Chondrocyte (in vitro differentiated cells): ENCODE measurements around the gene DLG4. TPM values are rescaled to one million over a fixed set of nuclear protein-coding genes. Genes with fewer than 3 reads are reported as not detected.

Source experiments
- DNase-seq: peaks from one replicate; pipeline ENCODE4 v3.0.0; 2021; ENCODE audit warnings: mixed read lengths, low spot score
- H3K27ac Mint-ChIP-seq: one replicate; pipeline ENCODE4 v1.8.0; 2021; ENCODE audit warnings: mild to moderate bottlenecking, moderate library complexity, mixed read lengths; ENCODE audit not compliant: unreplicated experiment
- H3K27me3 Mint-ChIP-seq: 2 replicates; pipeline ENCODE4 v1.8.0; 2021; ENCODE audit warnings: low read depth, mixed read lengths
- H3K36me3 Mint-ChIP-seq: 2 replicates; pipeline ENCODE4 v1.8.0; 2021; ENCODE audit warnings: low read depth, mixed read lengths
- H3K4me1 Mint-ChIP-seq: 2 replicates; pipeline ENCODE4 v1.8.0; 2021; ENCODE audit warnings: low read depth, mild to moderate bottlenecking, mixed read lengths
- H3K4me3 Mint-ChIP-seq: one replicate; pipeline ENCODE4 v1.8.0; 2021; ENCODE audit warnings: mild to moderate bottlenecking, moderate library complexity, mixed read lengths; ENCODE audit not compliant: unreplicated experiment
- H3K9me3 Mint-ChIP-seq: 2 replicates; pipeline ENCODE4 v1.8.0; 2021; ENCODE audit warnings: low read depth, mixed read lengths
- CTCF ChIP-seq: fragments of 200-600 bp; sonication (generic); IDR thresholded peaks from 2 replicates; pipeline ENCODE4 v1.5.0; 2021; ENCODE audit warnings: antibody characterized with exemption, mild to moderate bottlenecking, moderate library complexity
- total RNA-seq: library from RNA; stranded (reverse); gene quantifications from 3 replicates; pipeline ENCODE4 v1.2.1, GENCODE V29; 2021

Gene DLG4
- total RNA-seq, 1 donor from 2014 or later = 28.3 TPM

DNA sequence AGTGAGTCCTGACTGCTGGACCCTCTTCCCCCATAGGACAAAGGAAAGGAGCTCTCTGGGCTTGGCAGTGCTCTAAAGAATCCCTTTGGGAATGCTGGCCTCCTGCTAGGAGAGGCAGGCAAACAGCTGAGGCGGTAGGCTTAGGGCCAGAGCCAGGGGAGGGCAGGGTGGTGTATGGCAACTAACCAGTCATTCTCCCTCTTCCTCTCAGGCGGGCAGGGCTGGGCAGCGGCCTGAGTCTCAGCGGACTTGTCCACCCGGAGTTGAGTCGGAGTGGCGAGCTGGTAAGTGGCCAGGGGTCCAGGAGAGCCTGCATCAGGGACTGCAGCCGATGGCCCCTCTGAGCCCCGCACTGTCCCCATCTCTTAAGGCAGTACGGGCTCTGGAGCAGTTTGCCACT is 4.5 kb upstream of the DLG4 start:
- no peak for DNase-seq
- Mint-ChIP-seq H3K4me3 (no peak overlapping the region), H3K9me3 (no peaks in the 10 kb centered on the region), H3K27ac (peak overlapping the region; percentile 83), H3K4me1 (peaks cover 50% of the 10 kb centered on the region), H3K27me3 (no peaks in the 10 kb centered on the region), H3K36me3 (peaks cover 25% of the 10 kb centered on the region)
- no peak for TF ChIP-seq CTCF

DNA sequence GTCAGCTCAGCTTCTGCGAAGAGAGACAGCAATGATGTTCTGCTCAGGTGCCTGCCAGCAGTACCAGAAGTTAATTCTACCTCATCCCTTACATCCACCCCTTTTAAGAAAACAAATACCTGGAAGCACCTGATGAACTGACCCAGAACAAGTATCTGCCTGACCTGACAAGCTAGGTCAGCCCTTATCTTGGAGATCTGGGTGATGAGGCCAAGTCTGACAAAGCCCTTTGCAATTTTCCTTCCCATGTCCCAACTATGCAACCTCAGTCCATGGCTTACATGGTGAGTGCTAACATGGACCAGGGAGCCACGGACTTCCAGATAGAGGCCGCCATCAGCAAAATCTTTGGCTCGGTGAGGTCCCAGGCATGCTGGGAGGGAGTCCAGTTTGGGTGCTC is 3.7 kb upstream of the DLG4 start:
- Mint-ChIP-seq H3K36me3 (peaks cover 20% of the 10 kb centered on the region), H3K9me3 (no peaks in the 10 kb centered on the region), H3K27me3 (no peaks in the 10 kb centered on the region), H3K4me3 (no peak overlapping the region), H3K4me1 (peaks cover 56% of the 10 kb centered on the region), H3K27ac (peak overlapping the region; percentile 71)
- TF ChIP-seq CTCF = no peak
- no peak for DNase-seq

- no peak for DNase-seq
- H3K4me1 Mint-ChIP-seq = peaks cover 57% of the 10 kb centered on the region
- no peaks in the 10 kb centered on the region for H3K27me3 Mint-ChIP-seq
- H3K36me3 Mint-ChIP-seq = peaks cover 16% of the 10 kb centered on the region
- no peaks in the 10 kb centered on the region for H3K9me3 Mint-ChIP-seq
- H3K4me3 Mint-ChIP-seq = no peak overlapping the region
- H3K27ac Mint-ChIP-seq = peak overlapping the region; percentile 32
- TF ChIP-seq CTCF = no peak
Measured at GRCh38 chr17:7222972-7223292, 3.3 kb upstream of the DLG4 start.

DNA sequence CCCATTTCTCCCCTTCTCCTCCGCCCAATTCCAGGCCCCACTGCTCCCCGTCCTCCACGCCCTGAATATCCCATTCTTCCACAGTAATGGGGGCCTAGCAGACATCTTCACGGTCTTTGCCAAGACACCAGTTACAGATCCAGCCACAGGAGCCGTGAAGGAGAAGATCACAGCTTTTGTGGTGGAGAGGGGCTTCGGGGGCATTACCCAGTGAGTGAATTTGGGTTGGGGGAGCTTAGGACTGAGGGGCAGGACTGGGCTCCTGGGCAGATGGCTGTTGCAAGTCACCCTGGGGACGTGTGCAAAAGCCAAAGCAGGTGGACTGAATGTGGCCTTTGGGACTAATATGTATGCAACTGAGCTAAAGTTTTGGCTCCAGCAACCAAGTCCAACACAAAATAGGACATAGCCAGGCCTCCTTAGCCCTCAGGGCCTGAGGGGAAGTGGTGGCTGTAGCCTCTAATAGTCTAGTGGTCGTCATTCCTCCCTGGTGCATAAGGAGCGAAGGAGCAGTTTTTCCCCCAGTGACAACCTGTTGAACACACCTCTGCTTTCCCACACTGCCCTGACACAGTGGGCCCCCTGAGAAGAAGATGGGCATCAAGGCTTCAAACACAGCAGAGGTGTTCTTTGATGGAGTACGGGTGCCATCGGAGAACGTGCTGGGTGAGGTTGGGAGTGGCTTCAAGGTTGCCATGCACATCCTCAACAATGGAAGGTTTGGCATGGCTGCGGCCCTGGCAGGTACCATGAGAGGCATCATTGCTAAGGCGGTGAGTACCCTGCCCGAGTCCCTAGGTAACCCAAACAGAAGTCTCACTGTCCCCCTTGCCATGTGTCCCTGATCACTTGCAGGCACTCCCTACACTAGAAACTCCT is 2.7 kb upstream of the DLG4 start:
- peaks cover 62% of the 10 kb centered on the region for H3K4me1 Mint-ChIP-seq
- no peaks in the 10 kb centered on the region for H3K9me3 Mint-ChIP-seq
- H3K27me3 Mint-ChIP-seq = no peaks in the 10 kb centered on the region
- H3K36me3 Mint-ChIP-seq = peaks cover 14% of the 10 kb centered on the region
- no peak overlapping the region for H3K4me3 Mint-ChIP-seq
- no peak for DNase-seq
- peak overlapping the region; percentile 99 for H3K27ac Mint-ChIP-seq
- TF ChIP-seq CTCF = no peak

DNA sequence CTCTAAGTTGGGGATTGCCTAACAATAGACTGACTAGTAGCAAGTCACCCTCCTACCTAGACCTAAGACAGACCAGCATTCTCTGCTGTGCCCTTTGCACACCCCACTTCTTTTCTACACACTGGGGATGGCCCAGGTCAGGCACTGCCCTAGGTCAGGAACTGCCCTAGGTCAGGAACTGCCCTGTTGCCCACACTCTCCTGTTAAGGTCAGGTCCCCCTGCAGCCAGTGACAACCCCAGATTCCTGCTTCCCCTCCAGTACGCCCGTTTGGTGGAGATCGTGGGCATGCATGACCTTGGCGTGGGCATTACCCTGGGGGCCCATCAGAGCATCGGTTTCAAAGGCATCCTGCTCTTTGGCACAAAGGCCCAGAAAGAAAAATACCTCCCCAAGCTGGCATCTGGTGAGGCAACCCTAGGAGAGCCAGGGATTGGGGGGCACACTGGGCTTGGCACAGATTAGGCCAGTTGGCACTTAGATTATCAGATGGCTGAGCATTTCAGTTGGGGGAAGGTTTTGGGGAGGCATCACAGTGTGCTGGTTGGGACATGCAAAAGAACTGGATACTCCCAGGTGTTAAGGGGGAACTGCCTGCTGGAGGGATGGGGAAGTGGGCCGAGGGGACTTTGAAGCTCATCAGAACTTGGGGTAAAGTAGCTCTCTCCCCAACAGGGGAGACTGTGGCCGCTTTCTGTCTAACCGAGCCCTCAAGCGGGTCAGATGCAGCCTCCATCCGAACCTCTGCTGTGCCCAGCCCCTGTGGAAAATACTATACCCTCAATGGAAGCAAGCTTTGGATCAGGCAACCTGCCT is 1.8 kb upstream of the DLG4 start:
- Mint-ChIP-seq H3K9me3 (no peaks in the 10 kb centered on the region), H3K36me3 (peaks cover 13% of the 10 kb centered on the region), H3K27me3 (no peaks in the 10 kb centered on the region), H3K4me3 (peak overlapping the region; percentile 95), H3K4me1 (peaks cover 66% of the 10 kb centered on the region), H3K27ac (peak overlapping the region; percentile 99)
- no peak for DNase-seq
- no peak for TF ChIP-seq CTCF
